ENCODE measurements around the gene CIB1. TPM values are rescaled to one million over a fixed set of nuclear protein-coding genes. Genes with fewer than 3 reads are reported as not detected.
A peak's percentile ranks its signal among the peaks of the same experiment; 100 is the strongest.

The CIB1 gene
- total RNA-seq, 1 donor from 2014 or later = 16.3 TPM

- no peak for DNase-seq
Measured at GRCh38 chr15:90240856-90241255, 7.1 kb upstream of the CIB1 start.

DNA sequence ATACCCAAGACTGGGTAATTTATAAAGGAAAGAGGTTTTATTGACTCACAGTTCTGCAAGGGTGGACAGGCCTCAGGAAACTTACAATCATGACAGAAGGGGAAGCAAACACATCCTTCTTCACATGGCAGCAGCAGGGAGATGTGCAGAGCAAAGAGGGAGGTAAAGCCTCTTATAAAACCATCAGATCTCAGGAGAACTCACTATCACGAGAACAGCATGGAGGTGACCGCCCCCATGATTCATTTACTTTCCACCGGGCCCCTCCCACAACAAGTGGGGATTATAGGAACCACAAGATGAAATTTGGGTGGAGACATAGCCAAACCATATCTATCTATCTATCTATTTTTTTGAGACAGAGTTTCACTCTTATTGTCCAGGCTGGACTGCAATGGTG, 5.6 kb upstream of the CIB1 start:
- DNase-seq = no peak

- DNase-seq = peak; percentile 92
Measured at GRCh38 chr15:90234096-90234988, 601 bp upstream of the CIB1 start, which contains the start of gene GDPGP1. Gene GDPGP1, plus strand, starts transcription at chr15:90234209. Its CDS starts 6,700 bp downstream, at chr15:90240909.

DNA sequence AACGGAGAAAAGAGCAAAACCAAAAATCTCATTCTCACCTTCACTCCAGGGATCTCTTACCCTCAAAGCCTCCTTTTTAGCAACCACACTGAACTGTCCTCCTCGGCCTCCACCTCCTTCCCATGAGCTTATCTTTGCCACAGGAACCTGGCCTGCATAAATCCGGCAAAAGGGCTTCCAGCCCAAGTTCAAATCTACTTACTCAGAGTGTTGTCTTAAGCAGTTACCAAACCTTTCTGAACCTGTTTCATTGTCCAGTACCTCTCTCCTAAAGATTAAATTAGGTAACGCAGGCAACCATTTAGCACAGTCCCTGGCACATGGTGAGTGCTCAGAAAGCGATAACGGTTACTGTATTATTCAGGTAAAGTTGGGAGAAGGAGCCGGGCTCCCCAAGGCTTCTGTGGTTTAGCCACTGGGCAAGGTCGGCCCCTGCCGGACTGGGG, 777 bp downstream of the CIB1 start:
- no peak for DNase-seq

GRCh38 chr15:90232196-90232595, 1.5 kb downstream of the CIB1 start:
- no peak for DNase-seq

GRCh38 chr15:90231028-90232017, 2.4 kb downstream of the CIB1 start:
- DNase-seq = no peak

- no peak for DNase-seq
Measured at GRCh38 chr15:90230610-90231009, 3.1 kb downstream of the CIB1 start.

DNA sequence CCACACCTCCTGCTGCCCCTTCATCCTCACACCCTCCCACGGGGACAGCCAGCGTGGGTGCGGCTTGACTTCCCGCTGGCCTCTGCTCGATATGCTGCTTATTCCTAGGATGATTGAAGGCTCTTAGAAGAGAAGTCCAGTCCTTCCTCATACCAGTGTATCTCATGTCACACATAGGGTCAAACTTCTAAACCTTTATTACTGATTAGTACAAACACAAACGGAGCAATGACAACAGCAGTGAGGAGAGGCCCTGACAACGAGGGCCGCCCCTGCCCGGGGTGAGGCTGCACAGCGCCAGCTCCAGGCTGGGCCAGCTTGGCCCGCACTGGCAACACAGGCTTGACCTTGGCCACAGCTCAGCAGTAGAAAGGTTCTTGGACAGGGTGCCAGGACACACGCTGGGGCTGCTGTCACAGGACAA, 3.7 kb downstream of the CIB1 start:
- no peak for DNase-seq

GRCh38 chr15:90228960-90229359, 4.8 kb downstream of the CIB1 start:
- no peak for DNase-seq

- no peak for DNase-seq
Measured at GRCh38 chr15:90227816-90228772, 5.6 kb downstream of the CIB1 start.

- no peak for DNase-seq
Measured at GRCh38 chr15:90227336-90227735, 6.4 kb downstream of the CIB1 start.

DNA sequence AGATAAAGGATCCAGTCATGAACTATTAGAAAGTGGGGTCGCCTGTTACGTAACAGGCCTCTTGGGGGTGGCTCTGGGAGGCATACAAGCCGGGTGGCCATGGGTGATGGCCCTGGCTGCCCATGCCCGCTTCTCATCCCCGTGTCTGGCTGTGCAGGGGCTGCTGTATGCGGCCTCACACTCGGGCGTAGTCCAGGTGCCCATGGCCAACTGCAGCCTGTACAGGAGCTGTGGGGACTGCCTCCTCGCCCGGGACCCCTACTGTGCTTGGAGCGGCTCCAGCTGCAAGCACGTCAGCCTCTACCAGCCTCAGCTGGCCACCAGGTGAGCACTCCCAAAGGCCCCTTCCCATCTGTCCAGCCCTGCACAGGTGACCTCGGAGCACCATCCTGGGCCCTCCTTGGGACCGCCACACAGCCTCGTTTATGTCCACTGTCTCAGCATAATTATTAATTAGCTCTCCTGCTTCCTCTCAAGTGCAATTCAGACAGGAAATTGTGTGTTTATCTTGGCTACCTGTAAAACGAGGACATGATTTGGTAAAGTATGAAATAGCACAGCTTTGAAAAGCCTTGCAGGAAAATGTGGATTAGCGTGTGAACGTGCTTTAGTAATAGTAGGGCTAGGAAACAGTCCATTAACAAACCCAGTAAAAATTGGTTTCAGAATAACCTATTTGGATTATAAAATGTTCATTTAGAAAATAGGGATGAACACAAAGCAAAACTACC, 8.1 kb downstream of the CIB1 start:
- no peak for DNase-seq

DNA sequence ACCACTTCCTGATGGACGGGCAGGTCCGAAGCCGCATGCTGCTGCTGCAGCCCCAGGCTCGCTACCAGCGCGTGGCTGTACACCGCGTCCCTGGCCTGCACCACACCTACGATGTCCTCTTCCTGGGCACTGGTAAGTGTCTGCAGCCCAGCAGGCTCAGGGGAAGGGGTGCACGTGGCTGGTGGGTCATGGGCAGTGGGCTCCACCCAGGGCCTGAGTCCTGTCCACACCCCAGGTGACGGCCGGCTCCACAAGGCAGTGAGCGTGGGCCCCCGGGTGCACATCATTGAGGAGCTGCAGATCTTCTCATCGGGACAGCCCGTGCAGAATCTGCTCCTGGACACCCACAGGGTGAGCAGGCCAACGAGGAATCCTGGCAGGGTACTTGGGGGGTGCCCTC, 8.7 kb downstream of the CIB1 start:
- no peak for DNase-seq

DNA sequence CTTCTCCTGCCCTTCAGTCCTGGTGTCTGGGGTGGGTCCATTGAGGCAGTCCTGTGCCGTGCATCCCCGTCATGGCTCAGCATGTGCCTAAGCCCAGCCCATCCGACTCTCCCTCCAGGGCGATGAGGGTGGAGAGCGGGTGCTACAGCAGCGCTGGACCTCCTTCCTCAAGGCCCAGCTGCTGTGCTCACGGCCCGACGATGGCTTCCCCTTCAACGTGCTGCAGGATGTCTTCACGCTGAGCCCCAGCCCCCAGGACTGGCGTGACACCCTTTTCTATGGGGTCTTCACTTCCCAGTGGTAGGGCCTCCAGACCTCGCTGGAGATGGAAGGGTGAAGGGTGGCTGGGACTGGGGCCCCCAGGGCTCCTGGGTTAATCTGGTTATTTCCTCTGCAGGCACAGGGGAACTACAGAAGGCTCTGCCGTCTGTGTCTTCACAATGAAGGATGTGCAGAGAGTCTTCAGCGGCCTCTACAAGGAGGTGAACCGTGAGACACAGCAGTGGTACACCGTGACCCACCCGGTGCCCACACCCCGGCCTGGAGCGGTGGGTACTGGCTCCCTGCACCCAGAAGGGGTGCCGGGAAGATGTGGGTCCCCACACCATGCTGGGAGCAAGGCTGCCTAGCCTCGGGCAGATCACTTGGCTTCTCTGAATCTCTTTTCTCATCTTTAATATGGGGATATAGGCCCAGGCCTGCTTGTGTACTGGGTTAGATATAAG, 10.1 kb downstream of the CIB1 start:
- no peak for DNase-seq

GRCh38 chr15:90222547-90222946, 11.2 kb downstream of the CIB1 start:
- DNase-seq = no peak

DNA sequence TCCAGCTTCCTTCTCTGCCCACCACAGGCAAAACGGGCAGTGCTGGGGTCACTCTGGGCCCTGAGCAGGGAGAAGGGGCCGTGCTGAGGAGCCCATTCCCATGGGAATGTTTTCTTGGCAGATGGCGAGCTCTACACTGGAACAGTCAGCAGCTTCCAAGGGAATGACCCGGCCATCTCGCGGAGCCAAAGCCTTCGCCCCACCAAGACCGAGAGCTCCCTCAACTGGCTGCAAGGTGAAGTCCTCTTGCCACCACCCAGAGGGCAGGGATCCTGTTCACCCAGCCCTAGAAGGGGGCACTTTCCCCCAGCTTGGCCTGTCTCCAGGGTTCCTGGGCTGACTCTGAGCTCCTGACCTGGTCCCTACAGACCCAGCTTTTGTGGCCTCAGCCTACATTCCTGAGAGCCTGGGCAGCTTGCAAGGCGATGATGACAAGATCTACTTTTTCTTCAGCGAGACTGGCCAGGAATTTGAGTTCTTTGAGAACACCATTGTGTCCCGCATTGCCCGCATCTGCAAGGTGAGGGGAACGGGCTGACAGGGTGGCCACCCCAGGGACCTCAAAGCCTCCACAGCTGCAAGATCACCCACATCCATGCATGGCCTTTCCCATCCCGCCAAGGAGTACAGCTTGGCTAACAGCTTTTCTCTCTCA, 12.4 kb downstream of the CIB1 start:
- DNase-seq = no peak

- no peak for DNase-seq
Measured at GRCh38 chr15:90219421-90220141, 14.2 kb downstream of the CIB1 start.

DNA sequence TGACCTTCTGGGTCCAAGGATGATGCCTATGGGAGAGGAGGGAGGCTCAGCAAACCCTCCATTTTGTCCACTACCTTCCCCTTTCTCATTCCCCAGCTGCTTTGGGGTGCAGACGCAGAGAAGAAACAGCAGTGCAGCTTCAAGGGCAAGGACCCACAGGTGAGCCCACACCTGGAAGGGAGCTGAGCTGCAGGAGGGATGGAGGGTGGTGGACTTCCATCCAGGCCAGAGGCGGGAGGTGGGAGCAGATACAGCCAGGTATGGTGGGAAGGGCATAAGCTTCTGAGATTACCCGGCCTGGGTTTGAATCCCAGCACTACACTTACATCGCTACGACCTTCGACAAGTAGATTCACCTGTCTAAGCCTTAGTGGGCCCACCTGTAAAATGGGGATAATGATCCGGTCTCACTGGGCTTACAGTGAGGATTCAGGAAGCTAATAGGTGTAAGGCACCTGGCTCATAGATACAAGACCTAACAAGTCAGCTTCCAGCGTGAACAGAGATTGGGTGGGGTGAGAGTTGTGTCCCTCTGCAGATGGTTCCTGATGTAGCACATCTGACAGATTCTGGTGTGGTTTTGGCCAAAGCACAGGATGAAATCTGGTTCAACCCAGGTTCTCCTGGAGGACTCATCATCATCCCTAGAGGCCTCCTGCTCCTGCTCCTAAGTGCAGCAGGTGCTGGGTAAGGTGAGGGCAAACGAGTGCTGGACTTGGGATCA, 15.9 kb downstream of the CIB1 start:
- no peak for DNase-seq
